PFSK-1 (cell line): ENCODE measurements around the gene UBE2Z.

Experiments used
- POLR2AphosphoS5 ChIP-seq: IDR thresholded peaks from 2 replicates; pipeline ENCODE4 v1.6.1; 2012; ENCODE audit warnings: low read depth, mild to moderate bottlenecking, control low read depth, low read length, moderate library complexity
- TAF1 ChIP-seq: IDR thresholded peaks from 2 replicates; pipeline ENCODE4 v1.6.1; 2012; ENCODE audit warnings: low read length, control low read depth, borderline replicate concordance; ENCODE audit not compliant: insufficient read depth

DNA sequence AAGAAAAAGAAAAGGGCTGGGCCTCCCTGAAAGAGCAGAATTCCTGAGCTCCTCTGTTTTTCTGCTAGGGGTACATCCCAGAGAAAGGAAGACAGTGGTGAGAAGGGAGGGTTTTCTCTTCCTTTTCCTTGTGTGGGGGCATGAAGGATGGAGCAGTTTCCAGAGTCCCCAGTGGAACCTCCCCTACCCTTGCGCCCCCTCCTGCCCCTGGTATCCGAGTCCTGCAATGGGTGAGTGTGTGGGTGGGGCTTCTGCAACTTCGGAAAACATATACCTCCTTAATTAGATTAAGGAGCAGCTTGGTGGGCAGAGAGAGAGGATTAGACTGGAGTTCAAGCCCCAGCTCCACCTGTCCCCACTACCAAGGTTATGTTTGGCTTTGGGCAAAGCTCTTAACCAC is 65.6 kb downstream of the UBE2Z start:
- TF ChIP-seq POLR2AphosphoS5 (no peak), TAF1 (no peak)
